B cell (primary cell): Measurements from ENCODE around the gene CST7. TPM values are rescaled to one million over a fixed set of nuclear protein-coding genes. Genes with fewer than 3 reads are reported as not detected.

Experiments
- ATAC-seq: fragments of 200-7000 bp; cut with Tn5 transposase; one replicate; pipeline ENCODE4 v1.10.0; 2021; ENCODE audit warnings: low read depth, mild to moderate bottlenecking, moderate number of reproducible peaks, moderate library complexity
- CTCF ChIA-PET: fragments of 350-600 bp; sonication (Branson Sonifier 250); formaldehyde crosslinking; loops from one replicate; lab custom pipeline; 2021; ENCODE audit warnings: antibody characterized with exemption, inconsistent platforms; lab: Charles Lee
- POLR2A ChIA-PET: fragments of 350-600 bp; sonication (Branson Sonifier 250); formaldehyde crosslinking; loops from one replicate; lab custom pipeline; 2021; ENCODE audit warnings: antibody characterized with exemption; lab: Charles Lee
- DNase-seq: peaks from one replicate; pipeline ENCODE4 v3.0.0; 2013
- H2AFZ ChIP-seq: 2 replicates; pipeline ENCODE4 v1.6.1; 2012; ENCODE audit warnings: mild to moderate bottlenecking, low read depth, low read length; ENCODE audit not compliant: insufficient read depth, poor library complexity, severe bottlenecking
- H3K27ac ChIP-seq, 2 donors: 1 replicate in 1 of 2; 2 replicates in 1 of 2; pipeline ENCODE4 v1.5.1; 2012 to 2013; ENCODE audit warnings: low read length in 2 of 2, mild to moderate bottlenecking in 2 of 2, moderate library complexity in 1 of 2
- H3K27me3 ChIP-seq, 4 experiments: fragments of 200-600 bp in 1 of 4; sonication (generic) in 1 of 4; replicated peaks in 1 of 4; 1 replicate in 2 of 4; 2 replicates in 2 of 4; pipeline versions ENCODE4 v1.6.1 to v1.7.0; 2013 to 2016; ENCODE audit warnings: low read length in 3 of 4, mild to moderate bottlenecking in 2 of 4, mixed read lengths in 1 of 4, moderate library complexity in 1 of 4; ENCODE audit not compliant: insufficient read depth in 4 of 4, control insufficient read depth in 3 of 4; ENCODE audit errors: control extremely low read depth in 1 of 4
- H3K36me3 ChIP-seq, 2 experiments: replicated peaks in 1 of 2; 1 replicate in 1 of 2; 2 replicates in 1 of 2; pipeline versions ENCODE4 v1.6.1 to v1.7.1; 2013; ENCODE audit warnings: low read length in 1 of 2; ENCODE audit not compliant: insufficient read depth in 2 of 2, control insufficient read depth in 1 of 2; ENCODE audit errors: control extremely low read depth in 1 of 2, extremely low read depth in 1 of 2
- H3K4me1 ChIP-seq, 2 donors: fragments of 200-600 bp in 1 of 2; sonication (generic) in 1 of 2; 1 replicate in 1 of 2; 2 replicates in 1 of 2; pipeline versions ENCODE4 v1.5.1 to v1.6.1; 2013 to 2017; ENCODE audit warnings: low read length in 2 of 2; ENCODE audit not compliant: control insufficient read depth in 2 of 2, insufficient read depth in 2 of 2
- H3K4me2 ChIP-seq: replicated peaks from 2 replicates; pipeline ENCODE3; 2012; ENCODE audit warnings: mild to moderate bottlenecking, low read depth, low read length; ENCODE audit not compliant: poor library complexity, severe bottlenecking
- H3K4me3 ChIP-seq, 5 experiments: fragments of 200-600 bp in 1 of 5; sonication (generic) in 1 of 5; 1 replicate in 3 of 5; 2 replicates in 2 of 5; pipeline versions ENCODE4 v1.5.1 to v1.7.0; 2011 to 2016; ENCODE audit warnings: low read length in 4 of 5, mild to moderate bottlenecking in 4 of 5, low read depth in 2 of 5, control low read depth in 1 of 5, moderate library complexity in 1 of 5; ENCODE audit not compliant: insufficient read depth in 1 of 5; ENCODE audit errors: control extremely low read depth in 1 of 5, extremely low read depth in 1 of 5
- H3K79me2 ChIP-seq: fragments of 200-600 bp; sonication (generic); one replicate; pipeline ENCODE4 v1.6.0; 2016; ENCODE audit warnings: low read length; ENCODE audit not compliant: control insufficient read depth, insufficient read depth
- H3K9ac ChIP-seq: fragments of 200-600 bp; sonication (generic); 2 replicates; pipeline ENCODE4 v1.6.1; 2017; ENCODE audit warnings: mild to moderate bottlenecking, low read length, moderate library complexity
- H3K9me3 ChIP-seq, 3 donors: one replicate each; pipeline versions ENCODE4 v1.6.1 to v1.7.1; 2013; ENCODE audit warnings: low read length in 2 of 3; ENCODE audit not compliant: control insufficient read depth in 2 of 3, insufficient read depth in 1 of 3; ENCODE audit errors: control extremely low read depth in 1 of 3
- H4K20me1 ChIP-seq: 2 replicates; pipeline ENCODE4 v1.6.0; 2012; ENCODE audit warnings: mild to moderate bottlenecking, low read length; ENCODE audit not compliant: insufficient read depth, control insufficient read depth, poor library complexity, severe bottlenecking
- H3K27ac Mint-ChIP-seq: one replicate; pipeline ENCODE4 v1.8.0; 2021; ENCODE audit warnings: mixed read lengths
- H3K27me3 Mint-ChIP-seq: one replicate; pipeline ENCODE4 v1.8.0; 2021; ENCODE audit warnings: mixed read lengths
- H3K4me1 Mint-ChIP-seq: one replicate; pipeline ENCODE4 v1.8.0; 2021; ENCODE audit warnings: mixed read lengths
- H3K4me3 Mint-ChIP-seq: one replicate; pipeline ENCODE4 v1.8.0; 2021; ENCODE audit warnings: mixed read lengths
- H3K9me3 Mint-ChIP-seq: one replicate; pipeline ENCODE4 v1.8.0; 2022; ENCODE audit warnings: mixed read lengths; ENCODE audit not compliant: insufficient read depth
- EZH2 ChIP-seq: IDR thresholded peaks from 2 replicates; pipeline ENCODE4 v1.6.1; 2012; ENCODE audit warnings: borderline replicate concordance, low read depth, mild to moderate bottlenecking, moderate library complexity, low read length; ENCODE audit not compliant: insufficient read depth, poor library complexity, severe bottlenecking
- WGBS: methylation state at CpG from one replicate; pipeline ENCODE4 v1.1.5; 2013; ENCODE audit warnings: missing lambda C conversion rate; ENCODE audit not compliant: insufficient coverage; 5-methylcytosine and 5-hydroxymethylcytosine counted together
- intact Hi-C: fragments of 100-400 bp; cut with micrococcal nuclease; formaldehyde crosslinking; loops from one replicate; pipeline ENCODE4 v1.10.0; 2022
- polyA plus RNA-seq: library from polyadenylated mRNA; depleted of rRNA; stranded (reverse); fragments of >200 nt; gene quantifications from 2 replicates; pipeline ENCODE4 v1.2.3, GENCODE V29; 2012
- total RNA-seq, 2 donors: library from RNA; stranded (reverse); fragments of 120-200 nt in 1 of 2; gene quantifications; 1 replicate in 1 of 2; 2 replicates in 1 of 2; pipeline versions ENCODE4 v1.2.3 to v1.2.4, GENCODE V29; 2013 to 2022
- TF ChIP-seq, protein P1 (sequence below): fragments of 200-600 bp; IDR thresholded peaks from one replicate; pipeline ENCODE4 v1.8.0; 2022; ENCODE audit warnings: antibody characterized with exemption, mild to moderate bottlenecking

Gene CST7
- total and polyA plus RNA-seq, 2 donors (not counting 1 experiment from before 2014, with no cell fraction given): 0.94 to 3.4 TPM

DNA sequence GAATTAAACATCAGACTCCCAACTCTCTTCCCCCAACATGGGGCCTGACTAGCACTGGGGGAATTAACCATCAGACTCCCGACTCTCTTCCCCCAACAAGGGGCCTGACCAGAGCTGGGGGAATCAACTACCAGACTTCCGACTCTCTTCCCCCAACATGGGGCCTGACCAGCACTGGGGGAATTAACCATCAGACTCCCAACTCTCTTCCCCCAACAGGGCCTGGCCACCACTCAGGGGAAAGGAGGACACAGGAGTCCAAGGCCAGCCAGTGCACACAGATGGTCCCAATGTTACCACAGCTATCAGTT is 13.1 kb downstream of the CST7 start:
- Histone ChIP-seq H2AFZ (no peak overlapping the region), H3K9me3 (no peaks in the 10 kb centered on the region), H3K79me2 (no peaks in the 10 kb centered on the region), H4K20me1 (no peaks in the 10 kb centered on the region), H3K4me1 (no peaks in the 10 kb centered on the region), H3K27ac (no peak overlapping the region), H3K36me3 (peaks cover 7 to 37% of the 10 kb centered on the region in 2 experiments), H3K27me3 (no peaks in the 10 kb centered on the region), H3K9ac (no peak overlapping the region), H3K4me3 (no peak overlapping the region), H3K4me2 (no peak overlapping the region)
- intact Hi-C loops: no loop called here
- H3K4me1 Mint-ChIP-seq: no peaks in the 10 kb centered on the region
- no peak overlapping the region for H3K27ac Mint-ChIP-seq
- CTCF ChIA-PET: no interaction called here
- TF ChIP-seq, protein P1, sequence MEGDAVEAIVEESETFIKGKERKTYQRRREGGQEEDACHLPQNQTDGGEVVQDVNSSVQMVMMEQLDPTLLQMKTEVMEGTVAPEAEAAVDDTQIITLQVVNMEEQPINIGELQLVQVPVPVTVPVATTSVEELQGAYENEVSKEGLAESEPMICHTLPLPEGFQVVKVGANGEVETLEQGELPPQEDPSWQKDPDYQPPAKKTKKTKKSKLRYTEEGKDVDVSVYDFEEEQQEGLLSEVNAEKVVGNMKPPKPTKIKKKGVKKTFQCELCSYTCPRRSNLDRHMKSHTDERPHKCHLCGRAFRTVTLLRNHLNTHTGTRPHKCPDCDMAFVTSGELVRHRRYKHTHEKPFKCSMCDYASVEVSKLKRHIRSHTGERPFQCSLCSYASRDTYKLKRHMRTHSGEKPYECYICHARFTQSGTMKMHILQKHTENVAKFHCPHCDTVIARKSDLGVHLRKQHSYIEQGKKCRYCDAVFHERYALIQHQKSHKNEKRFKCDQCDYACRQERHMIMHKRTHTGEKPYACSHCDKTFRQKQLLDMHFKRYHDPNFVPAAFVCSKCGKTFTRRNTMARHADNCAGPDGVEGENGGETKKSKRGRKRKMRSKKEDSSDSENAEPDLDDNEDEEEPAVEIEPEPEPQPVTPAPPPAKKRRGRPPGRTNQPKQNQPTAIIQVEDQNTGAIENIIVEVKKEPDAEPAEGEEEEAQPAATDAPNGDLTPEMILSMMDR: no peak
- TF ChIP-seq EZH2: no peak
- WGBS: 93% methylated on average over 2 of the region's 2 CpGs
- POLR2A ChIA-PET: no interaction called here
- DNase-seq (no peak), ATAC-seq (no peak)
- H3K9me3 Mint-ChIP-seq: no peaks in the 10 kb centered on the region
- no peak overlapping the region for H3K4me3 Mint-ChIP-seq
- no peaks in the 10 kb centered on the region for H3K27me3 Mint-ChIP-seq

DNA sequence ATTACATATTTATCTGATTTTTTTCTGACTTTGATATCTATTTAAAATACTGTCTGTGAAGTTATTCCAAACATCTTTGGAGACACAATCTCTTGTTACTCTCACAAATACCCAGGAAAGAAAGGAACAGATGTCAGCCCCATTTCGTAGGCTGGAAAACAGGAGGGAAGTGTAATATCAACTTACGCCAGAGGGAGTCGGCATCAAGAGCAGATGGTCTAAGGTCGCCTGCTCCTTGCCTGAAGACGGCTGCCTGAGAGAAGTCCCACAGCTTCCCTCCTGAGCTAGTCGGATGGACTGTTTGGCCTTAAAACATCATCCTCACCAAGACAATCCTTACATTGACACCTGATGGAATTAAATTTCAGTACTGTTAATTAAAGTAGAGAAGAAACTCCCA is 13.4 kb downstream of the CST7 start:
- peaks cover 7 to 40% of the 10 kb centered on the region in 2 experiments for H3K36me3 ChIP-seq
- Mint-ChIP-seq H3K9me3 (no peaks in the 10 kb centered on the region), H3K27ac (no peak overlapping the region), H3K4me1 (no peaks in the 10 kb centered on the region), H3K27me3 (no peaks in the 10 kb centered on the region), H3K4me3 (no peak overlapping the region)
- ChIA-PET POLR2A (no interaction called here), CTCF (no interaction called here)
- DNase-seq: no peak
- TF ChIP-seq, protein P1: no peak
- TF ChIP-seq EZH2: no peak
- no peak overlapping the region for H2AFZ ChIP-seq
- no peaks in the 10 kb centered on the region for H3K79me2 ChIP-seq
- no peak overlapping the region for H3K4me2 ChIP-seq
- H3K27ac ChIP-seq: no peak overlapping the region
- H3K9ac ChIP-seq: no peak overlapping the region
- H3K27me3 ChIP-seq: no peaks in the 10 kb centered on the region
- no peaks in the 10 kb centered on the region for H3K4me1 ChIP-seq
- no peaks in the 10 kb centered on the region for H4K20me1 ChIP-seq
- no peak for ATAC-seq
- intact Hi-C loops: no loop called here
- 100% methylated on average over 4 of the region's 6 CpGs for whole genome bisulfite sequencing
- H3K9me3 ChIP-seq: no peaks in the 10 kb centered on the region
- H3K4me3 ChIP-seq: no peak overlapping the region
